Liver (tissue), 3 donors: ENCODE results near the gene PALLD.

Source experiments
- GABPA ChIP-seq, 2 donors: IDR thresholded peaks in 1 of 2; conservative IDR thresholded peaks in 1 of 2; 2 replicates each; pipeline ENCODE4 v1.6.1; 2016; ENCODE audit warnings: antibody characterized with exemption in 2 of 2, mild to moderate bottlenecking in 1 of 2, moderate library complexity in 1 of 2
- RAD21 ChIP-seq, 2 donors: IDR thresholded peaks; 2 replicates each; pipeline ENCODE4 v1.6.1; 2016; ENCODE audit warnings: antibody characterized with exemption in 2 of 2, mild to moderate bottlenecking in 2 of 2
- TF ChIP-seq, protein P1 (sequence below): IDR thresholded peaks from 2 replicates; pipeline ENCODE4 v1.6.1; 2016; ENCODE audit warnings: antibody characterized with exemption
- TF ChIP-seq, protein P2 (sequence below): fragments of 150-350 bp; IDR thresholded peaks from 2 replicates; pipeline ENCODE4 v1.5.1; 2017; ENCODE audit warnings: improper control_type of control experiment, low read depth, low read length; ENCODE audit not compliant: missing input control
- donor health status: healthy.
- donor health status: healthy.

DNA sequence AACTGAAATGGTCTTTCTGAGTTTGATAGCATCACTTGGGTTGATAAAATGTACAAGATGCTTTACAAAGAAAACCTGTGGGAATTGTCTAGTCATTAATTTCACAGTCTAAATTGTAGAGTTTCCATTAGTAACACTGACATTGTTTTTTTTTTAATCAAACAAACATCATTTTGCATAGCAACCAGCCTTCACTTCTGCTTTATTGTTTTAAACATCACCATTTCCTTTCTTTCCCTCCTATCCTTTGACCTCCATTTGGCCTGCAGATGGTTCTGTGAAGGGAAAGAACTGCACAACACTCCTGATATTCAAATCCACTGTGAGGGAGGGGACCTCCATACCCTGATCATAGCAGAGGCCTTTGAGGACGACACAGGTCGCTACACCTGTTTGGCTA is 171.1 kb downstream of the PALLD start:
- TF ChIP-seq, protein P1, sequence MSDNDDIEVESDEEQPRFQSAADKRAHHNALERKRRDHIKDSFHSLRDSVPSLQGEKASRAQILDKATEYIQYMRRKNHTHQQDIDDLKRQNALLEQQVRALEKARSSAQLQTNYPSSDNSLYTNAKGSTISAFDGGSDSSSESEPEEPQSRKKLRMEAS: no peak
- TF ChIP-seq, protein P2, sequence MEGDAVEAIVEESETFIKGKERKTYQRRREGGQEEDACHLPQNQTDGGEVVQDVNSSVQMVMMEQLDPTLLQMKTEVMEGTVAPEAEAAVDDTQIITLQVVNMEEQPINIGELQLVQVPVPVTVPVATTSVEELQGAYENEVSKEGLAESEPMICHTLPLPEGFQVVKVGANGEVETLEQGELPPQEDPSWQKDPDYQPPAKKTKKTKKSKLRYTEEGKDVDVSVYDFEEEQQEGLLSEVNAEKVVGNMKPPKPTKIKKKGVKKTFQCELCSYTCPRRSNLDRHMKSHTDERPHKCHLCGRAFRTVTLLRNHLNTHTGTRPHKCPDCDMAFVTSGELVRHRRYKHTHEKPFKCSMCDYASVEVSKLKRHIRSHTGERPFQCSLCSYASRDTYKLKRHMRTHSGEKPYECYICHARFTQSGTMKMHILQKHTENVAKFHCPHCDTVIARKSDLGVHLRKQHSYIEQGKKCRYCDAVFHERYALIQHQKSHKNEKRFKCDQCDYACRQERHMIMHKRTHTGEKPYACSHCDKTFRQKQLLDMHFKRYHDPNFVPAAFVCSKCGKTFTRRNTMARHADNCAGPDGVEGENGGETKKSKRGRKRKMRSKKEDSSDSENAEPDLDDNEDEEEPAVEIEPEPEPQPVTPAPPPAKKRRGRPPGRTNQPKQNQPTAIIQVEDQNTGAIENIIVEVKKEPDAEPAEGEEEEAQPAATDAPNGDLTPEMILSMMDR: no peak
- TF ChIP-seq GABPA (IDR thresholded peaks at IDR 0.05 in 1 of 2, conservative IDR thresholded peaks at IDR 0.05 in 1 of 2) (no peak), RAD21 (IDR thresholded peaks at IDR 0.05) (no peak)
